ENCODE data around the gene PTGER1.
A peak's percentile ranks its signal among the peaks of the same experiment; 100 is the strongest.

PTGER1 gene

GRCh38 chr19:14440049-14440448 is 35.1 kb downstream of the PTGER1 start:
- peak; percentile 79 for DNase-seq

DNA sequence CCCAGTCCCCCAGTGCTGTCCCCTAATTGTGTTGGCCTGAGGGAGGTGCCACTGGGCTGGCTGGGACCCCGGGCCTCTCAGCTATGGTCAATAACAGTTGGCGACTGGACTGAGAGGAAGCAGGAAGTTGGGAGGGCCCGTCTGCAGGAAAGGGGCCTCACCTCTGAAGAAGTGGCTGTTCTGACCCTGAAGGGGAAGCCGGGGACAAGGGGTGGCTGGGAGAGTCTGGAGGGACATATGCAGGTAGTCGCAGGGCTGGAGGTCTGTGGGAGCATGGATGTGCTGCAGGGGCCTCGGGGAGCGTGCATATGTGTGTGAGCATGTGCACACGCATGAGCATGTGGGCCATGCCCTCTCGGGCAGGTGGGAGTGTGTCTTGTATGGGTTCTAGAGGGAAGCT is 36.1 kb downstream of the PTGER1 start:
- no peak for DNase-seq

DNA sequence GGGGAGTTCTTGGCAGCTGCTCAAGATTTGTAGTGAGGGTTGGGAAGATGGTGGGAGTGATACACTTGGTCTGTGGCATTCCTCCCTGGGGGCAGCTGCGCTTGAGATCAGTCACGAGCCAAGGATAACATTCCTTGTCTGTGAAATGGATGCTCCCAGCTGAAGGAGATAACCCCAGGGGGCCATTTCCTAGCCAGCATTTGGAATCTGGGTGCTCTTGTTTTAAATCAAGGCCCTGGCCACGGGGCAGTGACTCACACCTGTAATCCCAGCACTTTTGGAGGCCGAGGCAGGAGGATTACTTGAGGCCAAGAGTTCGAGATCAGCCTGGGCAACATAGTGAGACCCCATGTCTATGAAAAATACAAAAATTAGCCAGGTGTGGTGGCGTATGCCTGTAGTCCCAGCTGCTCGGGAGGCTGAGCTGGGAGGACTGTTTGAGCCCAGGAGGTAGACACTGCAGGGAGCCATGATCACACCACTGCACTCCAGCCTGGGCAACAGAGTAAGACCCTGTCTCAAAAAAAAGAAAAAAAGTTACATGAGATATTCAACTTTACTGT is 37.5 kb downstream of the PTGER1 start:
- DNase-seq: no peak

- DNase-seq: no peak
Observed at GRCh38 chr19:14435320-14436050, 39.7 kb downstream of the PTGER1 start.

DNA sequence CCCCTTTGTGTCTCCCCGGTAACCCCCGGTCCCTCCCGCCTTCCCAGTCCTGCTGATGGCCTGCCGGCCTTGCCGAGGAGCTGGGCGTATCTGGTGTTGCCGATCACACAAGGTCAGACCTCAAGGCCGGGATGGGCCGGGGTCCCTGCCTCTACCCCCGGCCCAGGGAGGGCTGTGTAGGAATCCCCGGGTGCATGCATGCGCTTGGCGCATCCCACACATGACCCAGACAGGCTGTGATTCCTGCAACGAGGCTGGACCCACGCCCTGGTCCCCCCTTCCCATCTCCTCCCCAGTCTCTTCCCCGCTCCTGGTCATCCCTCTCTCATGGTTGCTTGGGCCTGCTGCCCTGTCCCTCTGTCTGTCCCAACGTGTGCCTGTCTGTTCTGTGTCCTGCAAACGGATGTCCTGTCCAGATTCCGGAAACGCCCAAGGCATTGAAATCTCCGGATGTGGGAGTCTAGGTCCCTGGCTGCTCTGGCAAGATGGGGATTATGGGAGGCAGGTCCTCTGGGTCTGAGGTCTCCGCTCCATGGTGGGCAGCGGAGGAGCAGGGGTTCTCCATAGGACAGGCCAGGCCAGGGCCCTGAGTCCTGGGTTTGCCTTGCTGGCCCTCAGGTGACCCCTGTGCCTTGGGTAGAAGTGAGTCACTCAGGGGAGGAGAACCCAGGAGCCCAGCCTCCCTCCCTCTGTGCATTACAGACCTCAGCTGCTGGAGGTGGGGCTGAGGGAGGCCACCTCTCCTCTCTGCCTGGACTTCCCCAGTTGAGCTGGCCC is 40.4 kb downstream of the PTGER1 start:
- peak; percentile 49 for DNase-seq

GRCh38 chr19:14433554-14434501 is 41.3 kb downstream of the PTGER1 start:
- peak; percentile 60 for DNase-seq

DNA sequence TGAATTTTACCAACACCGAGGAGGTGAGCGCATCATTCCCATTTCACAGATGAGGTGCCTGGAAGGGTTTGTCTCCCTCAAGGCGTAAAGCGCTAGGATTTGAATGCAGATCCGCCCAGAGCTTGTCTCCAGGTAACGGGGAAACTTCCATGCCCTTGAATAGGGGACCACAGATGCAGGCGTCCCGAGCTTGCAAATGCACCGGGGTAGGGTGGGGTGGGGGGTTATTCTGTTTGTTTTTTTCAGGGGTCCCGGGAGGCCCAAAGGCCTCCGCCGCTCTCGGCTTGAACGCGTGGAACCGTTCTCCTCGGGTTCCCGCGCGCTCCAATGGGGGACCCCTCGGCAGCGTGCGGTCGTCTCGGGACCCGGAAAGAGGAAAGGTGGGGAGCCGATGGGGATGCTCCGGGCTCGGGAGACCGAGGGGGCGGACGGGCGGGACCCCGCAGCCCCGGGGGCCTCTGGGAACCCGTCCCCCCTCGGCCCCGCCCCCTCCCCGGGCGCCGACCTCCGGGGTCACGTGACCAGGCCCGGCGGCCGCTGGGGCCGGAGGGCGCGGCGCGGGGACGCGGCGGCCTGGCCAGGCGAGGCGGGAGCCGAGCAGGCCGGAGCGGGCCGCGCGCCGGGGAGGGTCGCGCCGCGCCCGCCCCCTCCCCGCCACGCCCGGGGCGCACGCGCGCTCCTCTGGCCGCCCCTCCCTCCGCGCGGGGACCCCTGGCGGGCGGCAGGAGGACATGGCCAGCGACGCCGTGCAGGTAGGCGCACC is 42.2 kb downstream of the PTGER1 start, which contains the start of gene PKN1:
TSS of gene PKN1 (plus strand) at position 516 of the 763 bp plus-strand sequence. CDS start at position 732, 216 bp downstream.
- DNase-seq: peak; percentile 50

GRCh38 chr19:14430712-14431111 is 44.4 kb downstream of the PTGER1 start:
- no peak for DNase-seq

GRCh38 chr19:14428882-14429416 is 46.2 kb downstream of the PTGER1 start:
- DNase-seq: no peak

GRCh38 chr19:14427461-14427860 is 47.7 kb downstream of the PTGER1 start:
- DNase-seq: no peak

- no peak for DNase-seq
Observed at GRCh38 chr19:14425696-14426138, 49.4 kb downstream of the PTGER1 start.
